ENCODE results near the gene SMAD2. TPM values are rescaled to one million over a fixed set of nuclear protein-coding genes. Genes with fewer than 3 reads are reported as not detected.

SMAD2 gene
- total and polyA plus RNA-seq, 4 donors: 11.8 to 31.3 (median 22.8) TPM

DNA sequence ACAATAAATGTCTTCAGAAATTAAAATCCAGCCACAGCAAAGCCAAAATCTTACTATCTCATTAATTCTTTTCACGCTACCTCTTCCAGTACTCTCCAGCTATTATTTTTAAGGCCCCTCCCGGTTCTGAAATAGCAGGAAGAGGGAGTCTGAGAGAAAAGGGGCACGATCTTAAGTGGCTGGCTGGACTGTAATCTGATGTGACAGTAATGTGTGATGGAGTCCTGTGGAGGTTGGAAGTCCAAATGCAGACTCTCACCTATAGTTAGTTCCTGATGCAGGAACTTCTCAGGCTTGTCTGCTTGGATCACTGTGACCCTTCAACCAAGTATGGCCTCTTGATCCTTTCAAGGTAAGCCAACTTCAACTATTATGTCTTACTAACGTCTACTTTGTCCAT lies 43.2 kb downstream of the SMAD2 start:
- DNase-seq (ENCODE audit: low spot score): no peak
- TF ChIP-seq YY1 (IDR thresholded peaks at IDR 0.05): no peak
- 92% methylated on average over 4 of the region's 4 CpGs for WGBS
- Histone ChIP-seq H3K27ac (ENCODE audit: low read depth in 1 of 2, low read length in 2 of 2) (no peak overlapping the region), H3K27me3 (ENCODE audit: control insufficient read depth in 4 of 4, insufficient read depth in 4 of 4, low read length in 3 of 4) (no peaks in the 10 kb centered on the region), H3K4me3 (ENCODE audit: low read depth in 1 of 3, low read length in 3 of 3) (no peak overlapping the region), H3K9me3 (ENCODE audit: control insufficient read depth in 4 of 4, low read length in 3 of 4) (no peaks in the 10 kb centered on the region), H3K36me3 (ENCODE audit: control insufficient read depth in 4 of 4, insufficient read depth in 3 of 4, low read depth in 1 of 4, low read length in 3 of 4) (peaks cover 0 to 6% (median 4%) of the 10 kb centered on the region in 4 donors), H3K4me1 (ENCODE audit: control insufficient read depth in 4 of 4, insufficient read depth in 4 of 4, low read length in 3 of 4) (peaks cover 0 to 3% (median 0%) of the 10 kb centered on the region in 4 donors), H3K9ac (ENCODE audit: low read depth in 1 of 2, low read length in 2 of 2) (no peak overlapping the region)

DNA sequence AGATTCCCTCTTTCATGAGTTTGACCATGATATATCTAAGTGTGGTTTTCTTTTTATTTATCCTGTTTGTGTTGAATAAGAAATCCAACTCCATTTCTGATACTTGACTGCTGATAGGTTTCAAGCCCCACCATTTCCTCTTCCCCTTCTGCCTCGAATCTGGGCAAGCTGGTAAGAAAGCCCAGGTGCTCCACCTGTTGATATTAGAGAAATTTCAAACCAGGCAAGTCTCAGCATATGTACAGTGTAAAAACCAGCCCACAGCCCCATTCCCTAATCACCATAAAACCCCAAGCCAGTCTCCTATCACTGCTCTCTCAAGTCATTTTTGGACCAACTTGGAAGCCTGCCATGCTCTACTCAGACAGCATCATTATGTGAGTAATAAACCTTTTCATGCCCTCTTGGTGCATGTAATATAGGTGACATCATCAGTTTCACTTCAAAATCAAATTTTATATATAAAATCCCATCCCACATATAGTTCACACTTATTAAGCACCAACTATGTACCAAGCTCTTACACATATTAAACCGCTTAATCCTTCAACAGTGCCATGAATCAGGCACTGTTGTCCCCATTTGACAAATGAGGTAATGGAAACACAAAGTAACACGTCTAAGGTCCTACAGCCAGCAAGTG lies 46.6 kb downstream of the SMAD2 start:
- H3K4me3 ChIP-seq (ENCODE audit: low read depth in 1 of 3, low read length in 3 of 3): no peak overlapping the region
- 80% methylated on average over 3 of the region's 3 CpGs for WGBS
- TF ChIP-seq RXRA (IDR thresholded peaks at IDR 0.05) (no peak), FOXA2 (IDR thresholded peaks at IDR 0.05) (no peak), NR2F2 (IDR thresholded peaks at IDR 0.05) (no peak), HNF4G (IDR thresholded peaks at IDR 0.05) (no peak), YY1 (IDR thresholded peaks at IDR 0.05) (no peak), EGR1 (IDR thresholded peaks at IDR 0.05; ENCODE audit: low read depth in 2 of 2) (no peak), TAF1 (conservative IDR thresholded peaks at IDR 0.05) (no peak), SP1 (IDR thresholded peaks at IDR 0.05) (no peak)
- TF ChIP-seq, protein P1, sequence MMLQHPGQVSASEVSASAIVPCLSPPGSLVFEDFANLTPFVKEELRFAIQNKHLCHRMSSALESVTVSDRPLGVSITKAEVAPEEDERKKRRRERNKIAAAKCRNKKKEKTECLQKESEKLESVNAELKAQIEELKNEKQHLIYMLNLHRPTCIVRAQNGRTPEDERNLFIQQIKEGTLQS (IDR thresholded peaks at IDR 0.05): no peak
- TF ChIP-seq, protein P2, sequence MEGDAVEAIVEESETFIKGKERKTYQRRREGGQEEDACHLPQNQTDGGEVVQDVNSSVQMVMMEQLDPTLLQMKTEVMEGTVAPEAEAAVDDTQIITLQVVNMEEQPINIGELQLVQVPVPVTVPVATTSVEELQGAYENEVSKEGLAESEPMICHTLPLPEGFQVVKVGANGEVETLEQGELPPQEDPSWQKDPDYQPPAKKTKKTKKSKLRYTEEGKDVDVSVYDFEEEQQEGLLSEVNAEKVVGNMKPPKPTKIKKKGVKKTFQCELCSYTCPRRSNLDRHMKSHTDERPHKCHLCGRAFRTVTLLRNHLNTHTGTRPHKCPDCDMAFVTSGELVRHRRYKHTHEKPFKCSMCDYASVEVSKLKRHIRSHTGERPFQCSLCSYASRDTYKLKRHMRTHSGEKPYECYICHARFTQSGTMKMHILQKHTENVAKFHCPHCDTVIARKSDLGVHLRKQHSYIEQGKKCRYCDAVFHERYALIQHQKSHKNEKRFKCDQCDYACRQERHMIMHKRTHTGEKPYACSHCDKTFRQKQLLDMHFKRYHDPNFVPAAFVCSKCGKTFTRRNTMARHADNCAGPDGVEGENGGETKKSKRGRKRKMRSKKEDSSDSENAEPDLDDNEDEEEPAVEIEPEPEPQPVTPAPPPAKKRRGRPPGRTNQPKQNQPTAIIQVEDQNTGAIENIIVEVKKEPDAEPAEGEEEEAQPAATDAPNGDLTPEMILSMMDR (IDR thresholded peaks at IDR 0.05; ENCODE audit: low read depth, low read length, missing input control): no peak
- TF ChIP-seq, protein P3, sequence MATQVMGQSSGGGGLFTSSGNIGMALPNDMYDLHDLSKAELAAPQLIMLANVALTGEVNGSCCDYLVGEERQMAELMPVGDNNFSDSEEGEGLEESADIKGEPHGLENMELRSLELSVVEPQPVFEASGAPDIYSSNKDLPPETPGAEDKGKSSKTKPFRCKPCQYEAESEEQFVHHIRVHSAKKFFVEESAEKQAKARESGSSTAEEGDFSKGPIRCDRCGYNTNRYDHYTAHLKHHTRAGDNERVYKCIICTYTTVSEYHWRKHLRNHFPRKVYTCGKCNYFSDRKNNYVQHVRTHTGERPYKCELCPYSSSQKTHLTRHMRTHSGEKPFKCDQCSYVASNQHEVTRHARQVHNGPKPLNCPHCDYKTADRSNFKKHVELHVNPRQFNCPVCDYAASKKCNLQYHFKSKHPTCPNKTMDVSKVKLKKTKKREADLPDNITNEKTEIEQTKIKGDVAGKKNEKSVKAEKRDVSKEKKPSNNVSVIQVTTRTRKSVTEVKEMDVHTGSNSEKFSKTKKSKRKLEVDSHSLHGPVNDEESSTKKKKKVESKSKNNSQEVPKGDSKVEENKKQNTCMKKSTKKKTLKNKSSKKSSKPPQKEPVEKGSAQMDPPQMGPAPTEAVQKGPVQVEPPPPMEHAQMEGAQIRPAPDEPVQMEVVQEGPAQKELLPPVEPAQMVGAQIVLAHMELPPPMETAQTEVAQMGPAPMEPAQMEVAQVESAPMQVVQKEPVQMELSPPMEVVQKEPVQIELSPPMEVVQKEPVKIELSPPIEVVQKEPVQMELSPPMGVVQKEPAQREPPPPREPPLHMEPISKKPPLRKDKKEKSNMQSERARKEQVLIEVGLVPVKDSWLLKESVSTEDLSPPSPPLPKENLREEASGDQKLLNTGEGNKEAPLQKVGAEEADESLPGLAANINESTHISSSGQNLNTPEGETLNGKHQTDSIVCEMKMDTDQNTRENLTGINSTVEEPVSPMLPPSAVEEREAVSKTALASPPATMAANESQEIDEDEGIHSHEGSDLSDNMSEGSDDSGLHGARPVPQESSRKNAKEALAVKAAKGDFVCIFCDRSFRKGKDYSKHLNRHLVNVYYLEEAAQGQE (IDR thresholded peaks at IDR 0.05): no peak
- TF ChIP-seq, protein P4, sequence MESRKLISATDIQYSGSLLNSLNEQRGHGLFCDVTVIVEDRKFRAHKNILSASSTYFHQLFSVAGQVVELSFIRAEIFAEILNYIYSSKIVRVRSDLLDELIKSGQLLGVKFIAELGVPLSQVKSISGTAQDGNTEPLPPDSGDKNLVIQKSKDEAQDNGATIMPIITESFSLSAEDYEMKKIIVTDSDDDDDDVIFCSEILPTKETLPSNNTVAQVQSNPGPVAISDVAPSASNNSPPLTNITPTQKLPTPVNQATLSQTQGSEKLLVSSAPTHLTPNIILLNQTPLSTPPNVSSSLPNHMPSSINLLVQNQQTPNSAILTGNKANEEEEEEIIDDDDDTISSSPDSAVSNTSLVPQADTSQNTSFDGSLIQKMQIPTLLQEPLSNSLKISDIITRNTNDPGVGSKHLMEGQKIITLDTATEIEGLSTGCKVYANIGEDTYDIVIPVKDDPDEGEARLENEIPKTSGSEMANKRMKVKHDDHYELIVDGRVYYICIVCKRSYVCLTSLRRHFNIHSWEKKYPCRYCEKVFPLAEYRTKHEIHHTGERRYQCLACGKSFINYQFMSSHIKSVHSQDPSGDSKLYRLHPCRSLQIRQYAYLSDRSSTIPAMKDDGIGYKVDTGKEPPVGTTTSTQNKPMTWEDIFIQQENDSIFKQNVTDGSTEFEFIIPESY (IDR thresholded peaks at IDR 0.05): no peak
- H3K27ac ChIP-seq (ENCODE audit: low read depth in 1 of 2, low read length in 2 of 2): no peak overlapping the region
- peaks cover 0 to 15% (median 1%) of the 10 kb centered on the region in 4 donors for H3K36me3 ChIP-seq (ENCODE audit: control insufficient read depth in 4 of 4, insufficient read depth in 3 of 4, low read depth in 1 of 4, low read length in 3 of 4)
- H3K27me3 ChIP-seq (ENCODE audit: control insufficient read depth in 4 of 4, insufficient read depth in 4 of 4, low read length in 3 of 4): no peaks in the 10 kb centered on the region
- H3K4me1 ChIP-seq (ENCODE audit: control insufficient read depth in 4 of 4, insufficient read depth in 4 of 4, low read length in 3 of 4): peaks cover 0 to 3% (median 0%) of the 10 kb centered on the region in 4 donors
- no peaks in the 10 kb centered on the region for H3K9me3 ChIP-seq (ENCODE audit: control insufficient read depth in 4 of 4, low read length in 3 of 4)
- DNase-seq (ENCODE audit: low spot score): no peak
- no peak overlapping the region for H3K9ac ChIP-seq (ENCODE audit: low read depth in 1 of 2, low read length in 2 of 2)

All from liver (tissue), 9 donors.